Erythroblast (primary cell): ENCODE measurements around the gene PITX1.

Experiments used
- GATA1 ChIP-seq: IDR thresholded peaks from 2 replicates; pipeline ENCODE4 v1.6.1; 2011; ENCODE audit warnings: low read depth, mild to moderate bottlenecking, control low read depth, low read length, moderate library complexity
- POLR2A ChIP-seq: IDR thresholded peaks from 2 replicates; pipeline ENCODE4 v1.6.1; 2011; ENCODE audit warnings: mild to moderate bottlenecking, low read length

GRCh38 chr5:135007749-135008363, 26.2 kb downstream of the PITX1 start:
- TF ChIP-seq POLR2A (no peak), GATA1 (no peak)
